Neural progenitor cell (in vitro differentiated cells): ENCODE results near the gene DEPP1. TPM values are rescaled to one million over a fixed set of nuclear protein-coding genes. Genes with fewer than 3 reads are reported as not detected.

ENCODE experiments used
- DNase-seq: peaks from one replicate; pipeline ENCODE4 v3.0.0-alpha.2; 2016; ENCODE audit warnings: low spot score
- H2AFZ ChIP-seq: fragments of 200-600 bp; sonication (generic); replicated peaks from 2 replicates; pipeline ENCODE4 v1.6.1; 2016; ENCODE audit warnings: antibody characterized with exemption
- H3F3A ChIP-seq: fragments of 200-600 bp; sonication (generic); 2 replicates; pipeline ENCODE4 v1.6.1; 2016; ENCODE audit warnings: antibody characterized with exemption, low read depth
- H3K27ac ChIP-seq: fragments of 200-600 bp; sonication (generic); 2 replicates; pipeline ENCODE4 v1.5.1; 2016; ENCODE audit warnings: mild to moderate bottlenecking
- H3K27me3 ChIP-seq: fragments of 200-600 bp; sonication (generic); 2 replicates; pipeline ENCODE4 v1.6.1; 2016; ENCODE audit warnings: mild to moderate bottlenecking, moderate library complexity
- H3K36me3 ChIP-seq: fragments of 200-600 bp; sonication (generic); 2 replicates; pipeline ENCODE4 v1.5.1; 2016
- H3K4me1 ChIP-seq: fragments of 200-600 bp; sonication (generic); 2 replicates; pipeline ENCODE4 v1.6.1; 2016; ENCODE audit warnings: mixed run types
- H3K4me2 ChIP-seq: fragments of 200-600 bp; sonication (generic); 2 replicates; pipeline ENCODE4 v1.6.1; 2016
- H3K4me3 ChIP-seq: fragments of 200-600 bp; sonication (generic); 2 replicates; pipeline ENCODE4 v1.5.1; 2016
- H3K79me2 ChIP-seq: fragments of 200-600 bp; sonication (generic); 2 replicates; pipeline ENCODE4 v1.6.1; 2016; ENCODE audit warnings: low read depth
- H3K9ac ChIP-seq: fragments of 200-600 bp; sonication (generic); 2 replicates; pipeline ENCODE4 v1.6.1; 2016
- H3K9me3 ChIP-seq: fragments of 200-600 bp; sonication (generic); 2 replicates; pipeline ENCODE4 v1.5.1; 2016; ENCODE audit warnings: low read depth
- H4K20me1 ChIP-seq: fragments of 200-600 bp; sonication (generic); 2 replicates; pipeline ENCODE4 v1.6.1; 2016; ENCODE audit warnings: low read depth
- H3K27ac Mint-ChIP-seq: 3 replicates; pipeline ENCODE4 v1.8.0; 2021; ENCODE audit warnings: mixed read lengths
- H3K27me3 Mint-ChIP-seq: 2 replicates; pipeline ENCODE4 v1.8.0; 2022; ENCODE audit warnings: low read depth, mild to moderate bottlenecking, inconsistent platforms, moderate library complexity, mixed read lengths; ENCODE audit not compliant: insufficient read depth
- H3K36me3 Mint-ChIP-seq: 3 replicates; pipeline ENCODE4 v1.8.0; 2021; ENCODE audit warnings: mixed read lengths
- H3K4me1 Mint-ChIP-seq: 3 replicates; pipeline ENCODE4 v1.8.0; 2021; ENCODE audit warnings: mixed read lengths
- H3K4me3 Mint-ChIP-seq: 3 replicates; pipeline ENCODE4 v1.8.0; 2021; ENCODE audit warnings: mild to moderate bottlenecking, moderate library complexity, mixed read lengths
- H3K9me3 Mint-ChIP-seq: 3 replicates; pipeline ENCODE4 v1.8.0; 2020; ENCODE audit warnings: mixed read lengths
- EZH2 ChIP-seq: fragments of 200-600 bp; sonication (generic); IDR thresholded peaks from 2 replicates; pipeline ENCODE4 v1.6.1; 2017; ENCODE audit warnings: antibody characterized with exemption, mild to moderate bottlenecking, moderate library complexity
- EZH2phosphoT487 ChIP-seq: fragments of 200-600 bp; sonication (generic); IDR thresholded peaks from 2 replicates; pipeline ENCODE4 v1.6.1; 2017; ENCODE audit warnings: antibody characterized with exemption
- total RNA-seq: library from RNA; depleted of rRNA; stranded (reverse); fragments of >200 nt; gene quantifications from 2 replicates; pipeline ENCODE4 v1.2.3, GENCODE V29; 2015; ENCODE audit warnings: low replicate concordance
- TF ChIP-seq, protein P1 (sequence below): fragments of 200-600 bp; sonication (generic); IDR thresholded peaks from 2 replicates; pipeline ENCODE4 v1.5.1; 2017; ENCODE audit warnings: antibody characterized with exemption, mild to moderate bottlenecking

DEPP1 gene
- total RNA-seq, 1 donor from 2014 or later, result not detected

DNA sequence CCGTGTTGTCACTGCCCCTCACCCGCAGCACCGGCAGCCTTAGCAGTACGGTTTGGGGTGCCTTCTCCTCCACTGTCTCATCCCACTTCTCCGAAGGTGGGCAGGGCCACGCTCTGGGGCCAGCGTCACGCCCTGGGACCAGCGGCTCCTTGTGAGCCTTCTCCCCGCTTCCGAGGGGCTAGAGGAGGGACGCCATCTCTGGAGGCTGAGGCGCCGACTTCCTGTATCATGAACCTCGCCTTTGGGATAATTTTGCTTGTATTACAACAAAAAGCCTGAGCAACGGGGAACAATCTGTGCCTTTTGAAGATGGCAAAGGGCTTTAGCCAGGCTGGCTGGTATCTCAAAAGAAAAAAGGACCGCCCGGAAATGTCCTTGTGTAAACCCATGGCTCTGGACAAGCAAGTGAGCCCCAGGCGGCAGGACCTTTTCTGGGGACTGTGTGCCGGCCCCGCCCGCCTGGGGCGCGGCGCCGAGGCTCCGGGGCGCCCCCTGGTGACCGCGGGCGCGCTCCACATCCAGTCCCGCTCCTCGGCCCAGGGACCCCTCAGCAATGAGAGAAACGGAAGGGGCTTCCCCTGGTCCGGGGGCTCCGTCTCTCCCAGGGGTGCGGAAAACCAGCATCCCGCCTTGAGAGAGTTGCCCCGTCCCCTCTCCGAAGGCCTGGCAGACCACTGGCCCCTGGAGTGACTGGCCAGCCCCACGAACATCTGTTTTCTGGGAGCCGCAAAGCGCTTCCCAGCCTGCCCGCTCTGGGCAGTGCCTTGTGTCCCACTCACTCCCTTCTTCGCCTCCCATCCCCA lies 3.8 kb downstream of the DEPP1 start:
- H3K79me2 ChIP-seq, result no peaks in the 10 kb centered on the region
- H2AFZ ChIP-seq, result peak overlapping the region; percentile 91
- peak overlapping the region; percentile 86 for H3K4me2 ChIP-seq
- H3K36me3 Mint-ChIP-seq, result peaks cover 11% of the 10 kb centered on the region
- peaks cover 34% of the 10 kb centered on the region for H3K4me1 Mint-ChIP-seq
- H3K27me3 Mint-ChIP-seq, result peaks cover 12% of the 10 kb centered on the region
- peaks cover 31% of the 10 kb centered on the region for H3K4me1 ChIP-seq
- no peaks in the 10 kb centered on the region for H3K36me3 ChIP-seq
- TF ChIP-seq, protein P1, sequence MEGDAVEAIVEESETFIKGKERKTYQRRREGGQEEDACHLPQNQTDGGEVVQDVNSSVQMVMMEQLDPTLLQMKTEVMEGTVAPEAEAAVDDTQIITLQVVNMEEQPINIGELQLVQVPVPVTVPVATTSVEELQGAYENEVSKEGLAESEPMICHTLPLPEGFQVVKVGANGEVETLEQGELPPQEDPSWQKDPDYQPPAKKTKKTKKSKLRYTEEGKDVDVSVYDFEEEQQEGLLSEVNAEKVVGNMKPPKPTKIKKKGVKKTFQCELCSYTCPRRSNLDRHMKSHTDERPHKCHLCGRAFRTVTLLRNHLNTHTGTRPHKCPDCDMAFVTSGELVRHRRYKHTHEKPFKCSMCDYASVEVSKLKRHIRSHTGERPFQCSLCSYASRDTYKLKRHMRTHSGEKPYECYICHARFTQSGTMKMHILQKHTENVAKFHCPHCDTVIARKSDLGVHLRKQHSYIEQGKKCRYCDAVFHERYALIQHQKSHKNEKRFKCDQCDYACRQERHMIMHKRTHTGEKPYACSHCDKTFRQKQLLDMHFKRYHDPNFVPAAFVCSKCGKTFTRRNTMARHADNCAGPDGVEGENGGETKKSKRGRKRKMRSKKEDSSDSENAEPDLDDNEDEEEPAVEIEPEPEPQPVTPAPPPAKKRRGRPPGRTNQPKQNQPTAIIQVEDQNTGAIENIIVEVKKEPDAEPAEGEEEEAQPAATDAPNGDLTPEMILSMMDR, result peak; percentile 93
- TF ChIP-seq EZH2 (peak; percentile 52), EZH2phosphoT487 (no peak)
- H3K9me3 Mint-ChIP-seq, result no peaks in the 10 kb centered on the region
- H3F3A ChIP-seq, result no peaks in the 10 kb centered on the region
- H3K9me3 ChIP-seq, result no peaks in the 10 kb centered on the region
- DNase-seq, result peak; percentile 79
- peak overlapping the region; percentile 50 for H3K4me3 ChIP-seq
- no peak overlapping the region for H3K4me3 Mint-ChIP-seq
- no peak overlapping the region for H3K27ac ChIP-seq
- H3K27ac Mint-ChIP-seq, result no peak overlapping the region
- H3K9ac ChIP-seq, result no peak overlapping the region
- no peaks in the 10 kb centered on the region for H4K20me1 ChIP-seq
- H3K27me3 ChIP-seq, result peaks cover 23% of the 10 kb centered on the region

DNA sequence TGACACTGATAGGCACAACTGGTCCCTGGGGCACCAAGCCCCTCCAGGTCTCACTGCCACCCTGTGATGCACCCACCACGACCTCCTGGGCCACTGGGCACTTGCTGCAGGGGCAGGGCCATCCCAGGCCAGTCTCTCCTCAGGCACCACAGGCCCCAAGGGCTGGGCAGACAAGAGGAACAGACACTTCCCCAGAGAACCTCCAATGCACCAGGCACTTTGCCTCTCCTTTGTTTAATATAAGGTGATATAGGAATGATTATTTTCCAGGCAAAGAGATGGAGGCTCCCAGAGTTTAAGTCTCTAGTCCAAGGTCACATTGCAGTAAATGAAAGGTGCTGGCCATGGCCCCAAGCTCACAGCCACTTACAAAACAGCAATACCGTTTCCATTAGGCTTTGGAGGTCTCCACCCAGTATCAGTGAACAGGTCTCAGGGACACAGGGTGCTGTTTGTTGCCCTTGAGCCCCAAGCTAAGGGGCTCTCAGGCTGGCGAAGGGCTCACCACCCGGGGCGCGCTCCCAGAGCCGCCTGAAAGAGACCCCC lies 4.5 kb downstream of the DEPP1 start:
- no peak overlapping the region for H3K27ac ChIP-seq
- H3K9ac ChIP-seq, result no peak overlapping the region
- peak overlapping the region; percentile 86 for H3K4me2 ChIP-seq
- H4K20me1 ChIP-seq, result no peaks in the 10 kb centered on the region
- peaks cover 25% of the 10 kb centered on the region for H3K4me1 ChIP-seq
- Mint-ChIP-seq H3K27me3 (peaks cover 12% of the 10 kb centered on the region), H3K4me1 (peaks cover 29% of the 10 kb centered on the region), H3K9me3 (no peaks in the 10 kb centered on the region), H3K4me3 (no peak overlapping the region), H3K27ac (no peak overlapping the region), H3K36me3 (peaks cover 11% of the 10 kb centered on the region)
- H3K9me3 ChIP-seq, result no peaks in the 10 kb centered on the region
- H3K79me2 ChIP-seq, result no peaks in the 10 kb centered on the region
- peak overlapping the region; percentile 91 for H2AFZ ChIP-seq
- peaks cover 23% of the 10 kb centered on the region for H3K27me3 ChIP-seq
- DNase-seq, result no peak
- TF ChIP-seq EZH2, result no peak
- TF ChIP-seq EZH2phosphoT487, result no peak
- TF ChIP-seq, protein P1, result no peak
- H3K4me3 ChIP-seq, result peak overlapping the region; percentile 50
- H3F3A ChIP-seq, result no peaks in the 10 kb centered on the region
- H3K36me3 ChIP-seq, result no peaks in the 10 kb centered on the region

DNA sequence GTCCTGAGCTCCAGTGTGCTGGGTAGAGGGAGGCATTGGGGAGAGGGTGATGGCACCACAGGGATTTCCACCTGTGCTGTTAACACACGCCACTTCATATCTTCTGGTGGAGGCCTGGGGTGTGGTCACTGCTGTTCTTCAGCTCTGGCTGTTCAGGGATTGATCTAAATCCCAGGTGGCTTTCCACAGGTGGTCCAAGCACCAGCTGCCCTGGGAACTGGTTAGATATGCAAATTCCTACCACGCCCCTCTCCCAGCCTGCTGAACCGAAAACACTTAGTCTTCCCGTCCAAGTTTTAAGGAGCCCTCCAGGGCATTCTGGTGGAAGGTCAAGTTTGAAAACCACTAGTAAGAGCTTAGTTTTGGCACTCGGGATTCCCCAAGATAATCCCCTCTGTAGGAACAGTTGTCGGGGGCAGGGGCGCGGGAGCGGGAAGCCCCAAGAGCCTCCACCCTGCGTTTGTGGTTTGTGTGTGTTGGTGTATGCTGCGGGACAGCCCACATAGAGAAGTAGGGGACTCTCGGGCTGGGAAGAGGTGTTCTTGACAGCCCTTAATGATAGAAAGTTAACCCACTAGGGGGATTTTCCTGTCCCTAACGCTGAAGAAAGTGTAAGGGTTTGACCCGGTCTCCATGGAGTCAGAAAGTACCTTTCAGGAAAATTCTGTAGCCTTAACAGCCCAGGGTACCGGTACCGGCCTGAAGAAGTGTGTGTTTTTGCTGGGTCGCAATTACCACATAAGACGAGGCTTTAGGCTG lies 5.1 kb downstream of the DEPP1 start:
- H3K36me3 Mint-ChIP-seq, result peaks cover 11% of the 10 kb centered on the region
- no peak overlapping the region for H2AFZ ChIP-seq
- no peaks in the 10 kb centered on the region for H3K9me3 Mint-ChIP-seq
- H3K36me3 ChIP-seq, result no peaks in the 10 kb centered on the region
- no peak for TF ChIP-seq EZH2
- no peak for TF ChIP-seq EZH2phosphoT487
- TF ChIP-seq, protein P1, result no peak
- DNase-seq, result no peak
- no peak overlapping the region for H3K27ac ChIP-seq
- peaks cover 23% of the 10 kb centered on the region for H3K27me3 ChIP-seq
- no peaks in the 10 kb centered on the region for H3F3A ChIP-seq
- peaks cover 23% of the 10 kb centered on the region for H3K4me1 Mint-ChIP-seq
- H3K4me3 Mint-ChIP-seq, result no peak overlapping the region
- no peak overlapping the region for H3K27ac Mint-ChIP-seq
- H3K9me3 ChIP-seq, result no peaks in the 10 kb centered on the region
- H3K4me1 ChIP-seq, result peaks cover 18% of the 10 kb centered on the region
- H3K79me2 ChIP-seq, result no peaks in the 10 kb centered on the region
- H3K9ac ChIP-seq, result no peak overlapping the region
- no peaks in the 10 kb centered on the region for H4K20me1 ChIP-seq
- peaks cover 12% of the 10 kb centered on the region for H3K27me3 Mint-ChIP-seq
- peak overlapping the region; percentile 53 for H3K4me2 ChIP-seq
- H3K4me3 ChIP-seq, result no peak overlapping the region
